Hepatocyte (in vitro differentiated cells): ENCODE measurements around the gene BCAR1. TPM values are rescaled to one million over a fixed set of nuclear protein-coding genes. Genes with fewer than 3 reads are reported as not detected.

ENCODE experiments used
- DNase-seq: peaks from one replicate; pipeline ENCODE4 v3.0.0-alpha.2; 2016; ENCODE audit warnings: low spot score
- H2AFZ ChIP-seq: fragments of 200-600 bp; sonication (generic); 2 replicates; pipeline ENCODE4 v1.6.0; 2016; ENCODE audit warnings: antibody characterized with exemption, mild to moderate bottlenecking
- H3K27ac ChIP-seq: fragments of 200-600 bp; sonication (generic); 2 replicates; pipeline ENCODE4 v1.5.1; 2016; ENCODE audit warnings: mild to moderate bottlenecking
- H3K27me3 ChIP-seq: fragments of 200-600 bp; sonication (generic); 2 replicates; pipeline ENCODE4 v1.6.1; 2016
- H3K36me3 ChIP-seq: fragments of 200-600 bp; sonication (generic); replicated peaks from 2 replicates; pipeline ENCODE4 v1.5.1; 2016; ENCODE audit warnings: low read depth; ENCODE audit not compliant: insufficient read depth
- H3K4me1 ChIP-seq: fragments of 200-600 bp; sonication (generic); 2 replicates; pipeline ENCODE4 v1.5.1; 2016; ENCODE audit warnings: mild to moderate bottlenecking, moderate library complexity; ENCODE audit not compliant: insufficient read depth
- H3K4me2 ChIP-seq: fragments of 200-600 bp; sonication (generic); 2 replicates; pipeline ENCODE4 v1.6.0; 2016
- H3K4me3 ChIP-seq: fragments of 200-600 bp; sonication (generic); 2 replicates; pipeline ENCODE4 v1.5.1; 2016; ENCODE audit warnings: mild to moderate bottlenecking
- H3K79me2 ChIP-seq: fragments of 200-600 bp; sonication (generic); 2 replicates; pipeline ENCODE4 v1.6.0; 2017; ENCODE audit warnings: mild to moderate bottlenecking
- H3K9me2 ChIP-seq: fragments of 200-600 bp; sonication (generic); replicated peaks from 2 replicates; pipeline ENCODE4 v1.6.0; 2017; ENCODE audit warnings: mild to moderate bottlenecking; ENCODE audit not compliant: insufficient read depth
- H3K9me3 ChIP-seq: fragments of 200-600 bp; sonication (generic); 2 replicates; pipeline ENCODE4 v1.5.1; 2016; ENCODE audit warnings: low read depth, mild to moderate bottlenecking
- H4K20me1 ChIP-seq: fragments of 200-600 bp; sonication (generic); 2 replicates; pipeline ENCODE4 v1.6.0; 2016; ENCODE audit warnings: mild to moderate bottlenecking; ENCODE audit not compliant: insufficient read depth, poor library complexity, severe bottlenecking
- EZH2 ChIP-seq: fragments of 200-600 bp; sonication (generic); IDR thresholded peaks from 2 replicates; pipeline ENCODE4 v1.6.1; 2016; ENCODE audit warnings: antibody characterized with exemption, mild to moderate bottlenecking, borderline replicate concordance
- EZH2phosphoT487 ChIP-seq: fragments of 200-600 bp; sonication (generic); IDR thresholded peaks from one replicate; pipeline ENCODE4 v1.6.1; 2018; ENCODE audit warnings: antibody characterized with exemption, mild to moderate bottlenecking, low read depth, moderate library complexity; ENCODE audit not compliant: unreplicated experiment, severe bottlenecking
- WGBS: methylation state at CpG from one replicate; pipeline ENCODE4 v1.1.6; 2016; ENCODE audit warnings: low lambda C conversion rate; ENCODE audit errors: missing lambda C conversion rate; 5-methylcytosine and 5-hydroxymethylcytosine counted together
- polyA plus RNA-seq: library from polyadenylated mRNA; unstranded; fragments of >200 nt; fragmentation: Nextera tagmentation; extraction: Ambion mirVana; gene quantifications from 2 replicates; pipeline ENCODE4 v1.2.1, GENCODE V29; 2016
- total RNA-seq: library from RNA; depleted of rRNA; stranded (reverse); fragments of >200 nt; gene quantifications from 2 replicates; pipeline ENCODE4 v1.2.3, GENCODE V29; 2014
- TF ChIP-seq, protein P1 (sequence below): fragments of 200-600 bp; sonication (generic); IDR thresholded peaks from 2 replicates; pipeline ENCODE4 v1.5.1; 2016; ENCODE audit warnings: antibody characterized with exemption, mild to moderate bottlenecking; ENCODE audit not compliant: poor library complexity

BCAR1 gene
- total and polyA plus RNA-seq, 2 experiments from 2014 or later, result 77.3 to 112 TPM

- H3K36me3 ChIP-seq, result no peaks in the 10 kb centered on the region
- DNase-seq, result no peak
Measured at GRCh38 chr16:75235721-75236193, 15.7 kb downstream of the BCAR1 start.

DNA sequence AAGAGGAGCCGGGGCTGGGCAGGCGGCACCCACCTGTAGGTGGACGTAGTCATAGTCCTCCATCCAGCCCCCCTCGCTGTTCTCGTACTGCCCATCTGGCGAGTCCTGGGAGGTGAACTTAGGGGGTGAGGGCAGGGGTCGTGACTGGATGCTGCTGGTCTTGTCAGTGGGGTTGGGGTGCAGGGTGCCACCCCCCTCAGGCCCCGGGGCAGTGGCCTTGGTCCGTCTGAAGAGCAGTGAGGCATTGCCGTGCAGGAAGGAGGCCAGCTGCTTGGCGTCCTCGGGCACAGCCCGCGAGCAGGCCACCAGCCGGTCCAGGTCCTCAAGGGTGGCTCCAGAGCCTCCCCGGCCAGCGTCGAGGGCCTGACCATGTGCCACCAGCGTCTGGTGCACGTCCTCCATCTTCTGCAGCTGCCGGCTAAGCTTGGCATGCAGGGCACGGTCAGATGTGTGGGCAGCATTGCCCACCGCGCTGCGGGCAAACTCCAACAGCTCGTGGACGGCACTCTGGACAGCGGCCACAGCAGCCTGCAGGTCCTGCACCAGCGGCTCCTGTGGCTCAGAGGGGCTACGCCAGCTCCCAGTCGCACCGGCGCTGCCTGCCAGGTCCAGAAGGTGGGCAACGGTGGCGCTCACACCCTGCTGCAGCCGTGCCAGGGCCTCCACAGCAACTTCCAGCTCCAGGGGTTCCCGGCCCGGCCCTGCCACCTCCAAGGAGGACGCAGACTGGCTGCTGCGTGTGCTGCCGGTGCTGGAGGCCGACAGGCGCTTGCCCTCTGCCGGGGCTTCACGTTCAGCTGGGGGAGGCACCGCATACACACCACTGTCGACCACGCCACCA lies 16.3 kb downstream of the BCAR1 start:
- no peak for DNase-seq
- Histone ChIP-seq H3K4me1 (peaks cover 18% of the 10 kb centered on the region), H2AFZ (no peak overlapping the region), H3K9me2 (no peaks in the 10 kb centered on the region), H3K4me3 (no peak overlapping the region), H3K4me2 (no peak overlapping the region), H3K27ac (no peak overlapping the region), H3K79me2 (peaks cover 52% of the 10 kb centered on the region), H3K27me3 (no peaks in the 10 kb centered on the region), H4K20me1 (peaks cover 27% of the 10 kb centered on the region), H3K36me3 (no peaks in the 10 kb centered on the region), H3K9me3 (no peaks in the 10 kb centered on the region)
- TF ChIP-seq EZH2 (no peak), EZH2phosphoT487 (no peak)
- TF ChIP-seq, protein P1, sequence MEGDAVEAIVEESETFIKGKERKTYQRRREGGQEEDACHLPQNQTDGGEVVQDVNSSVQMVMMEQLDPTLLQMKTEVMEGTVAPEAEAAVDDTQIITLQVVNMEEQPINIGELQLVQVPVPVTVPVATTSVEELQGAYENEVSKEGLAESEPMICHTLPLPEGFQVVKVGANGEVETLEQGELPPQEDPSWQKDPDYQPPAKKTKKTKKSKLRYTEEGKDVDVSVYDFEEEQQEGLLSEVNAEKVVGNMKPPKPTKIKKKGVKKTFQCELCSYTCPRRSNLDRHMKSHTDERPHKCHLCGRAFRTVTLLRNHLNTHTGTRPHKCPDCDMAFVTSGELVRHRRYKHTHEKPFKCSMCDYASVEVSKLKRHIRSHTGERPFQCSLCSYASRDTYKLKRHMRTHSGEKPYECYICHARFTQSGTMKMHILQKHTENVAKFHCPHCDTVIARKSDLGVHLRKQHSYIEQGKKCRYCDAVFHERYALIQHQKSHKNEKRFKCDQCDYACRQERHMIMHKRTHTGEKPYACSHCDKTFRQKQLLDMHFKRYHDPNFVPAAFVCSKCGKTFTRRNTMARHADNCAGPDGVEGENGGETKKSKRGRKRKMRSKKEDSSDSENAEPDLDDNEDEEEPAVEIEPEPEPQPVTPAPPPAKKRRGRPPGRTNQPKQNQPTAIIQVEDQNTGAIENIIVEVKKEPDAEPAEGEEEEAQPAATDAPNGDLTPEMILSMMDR, result no peak
- 91% methylated on average over 47 of the region's 48 CpGs for WGBS

More at GRCh38 chr16:75235721-75236193, 15.7 kb downstream of the BCAR1 start:
- Histone ChIP-seq H3K27me3 (no peaks in the 10 kb centered on the region), H2AFZ (no peak overlapping the region), H3K9me2 (no peaks in the 10 kb centered on the region), H3K27ac (no peak overlapping the region), H4K20me1 (peaks cover 31% of the 10 kb centered on the region), H3K4me2 (no peak overlapping the region), H3K9me3 (no peaks in the 10 kb centered on the region), H3K4me1 (peaks cover 18% of the 10 kb centered on the region), H3K79me2 (peaks cover 58% of the 10 kb centered on the region), H3K4me3 (no peak overlapping the region)
- TF ChIP-seq EZH2, result no peak
- TF ChIP-seq EZH2phosphoT487, result no peak
- TF ChIP-seq, protein P1, result no peak
- 93% methylated on average over 34 of the region's 34 CpGs for WGBS

DNA sequence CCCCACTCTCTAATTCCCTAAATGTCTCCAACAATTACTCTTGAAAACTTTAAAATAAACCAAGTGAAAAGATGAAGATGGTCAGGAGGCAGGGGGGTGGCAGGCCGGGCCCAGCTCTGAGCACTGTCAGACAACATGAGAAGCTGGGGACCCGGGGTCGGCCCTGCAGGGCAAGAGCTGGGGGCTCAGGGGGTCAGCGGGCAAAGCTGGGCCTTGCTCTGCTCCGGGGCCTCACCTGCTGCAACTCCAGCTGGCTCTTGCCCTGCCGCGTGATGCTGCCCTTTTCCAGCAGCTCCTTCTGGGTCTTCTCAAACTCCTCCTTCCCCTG lies 17.8 kb downstream of the BCAR1 start:
- Histone ChIP-seq H4K20me1 (peaks cover 21% of the 10 kb centered on the region), H3K4me1 (peaks cover 9% of the 10 kb centered on the region), H2AFZ (no peak overlapping the region), H3K9me2 (no peaks in the 10 kb centered on the region), H3K4me2 (no peak overlapping the region), H3K4me3 (no peak overlapping the region), H3K36me3 (no peaks in the 10 kb centered on the region), H3K27ac (no peak overlapping the region), H3K79me2 (peaks cover 38% of the 10 kb centered on the region), H3K9me3 (no peaks in the 10 kb centered on the region), H3K27me3 (no peaks in the 10 kb centered on the region)
- TF ChIP-seq EZH2, result no peak
- TF ChIP-seq EZH2phosphoT487, result no peak
- TF ChIP-seq, protein P1, result no peak
- no peak for DNase-seq
- WGBS, result 100% methylated on average over 4 of the region's 7 CpGs
